ENCODE data around the gene PRKAG1.

GRCh38 chr12:49038291-49038955 lies 19.8 kb upstream of the PRKAG1 start:
- no peak for TF ChIP-seq EZH2 (IDR thresholded peaks at IDR 0.05)
- no peak for TF ChIP-seq POLR2AphosphoS5 (IDR thresholded peaks at IDR 0.05; ENCODE audit: borderline replicate concordance, low read depth, low read length)
